ENCODE results near the gene KIAA1328.
A peak's percentile ranks its signal among the peaks of the same experiment; 100 is the strongest.

KIAA1328 gene

DNA sequence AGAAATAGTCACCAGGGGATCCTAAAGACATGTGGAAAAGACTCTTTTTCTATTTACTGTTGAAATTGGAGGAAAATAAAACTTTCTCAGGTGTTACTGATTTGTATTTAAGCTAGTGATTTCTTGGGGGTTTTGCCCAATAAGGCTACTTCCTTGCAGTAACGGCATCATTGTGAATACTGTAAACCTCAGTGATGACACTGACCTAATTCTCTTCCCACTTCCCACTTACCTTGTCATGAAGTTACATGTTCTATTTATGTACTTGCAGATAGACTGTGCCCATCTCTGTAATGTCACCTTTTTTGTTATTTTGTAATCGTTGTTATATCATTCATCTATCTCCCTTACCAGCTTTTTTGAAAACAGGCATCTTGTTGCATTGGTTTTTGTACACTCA lies 134.5 kb downstream of the KIAA1328 start:
- DNase-seq: no peak

- DNase-seq: no peak
Measured at GRCh38 chr18:36974686-36975085, 145.8 kb downstream of the KIAA1328 start.

DNA sequence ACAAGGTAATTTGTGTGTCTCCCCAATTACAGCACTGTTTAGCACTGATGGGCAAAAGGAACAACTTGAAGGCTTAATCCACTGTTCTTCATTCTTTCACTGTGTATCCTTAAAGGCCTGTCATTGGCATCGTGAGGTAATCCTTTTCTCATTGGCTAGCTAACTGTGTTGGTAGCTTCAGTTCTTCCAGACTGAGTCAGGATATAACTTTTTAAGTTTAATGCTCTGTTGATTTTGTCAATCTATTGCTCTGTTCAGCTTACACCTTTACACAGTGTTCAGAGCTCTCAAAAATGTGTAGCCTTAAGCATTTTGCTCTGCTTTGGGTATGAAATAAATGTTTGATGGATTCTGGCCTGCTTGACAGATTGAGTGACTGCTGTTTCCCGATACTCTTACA lies 148.2 kb downstream of the KIAA1328 start:
- no peak for DNase-seq

GRCh38 chr18:36993068-36993467 lies 164.1 kb downstream of the KIAA1328 start:
- no peak for DNase-seq

DNA sequence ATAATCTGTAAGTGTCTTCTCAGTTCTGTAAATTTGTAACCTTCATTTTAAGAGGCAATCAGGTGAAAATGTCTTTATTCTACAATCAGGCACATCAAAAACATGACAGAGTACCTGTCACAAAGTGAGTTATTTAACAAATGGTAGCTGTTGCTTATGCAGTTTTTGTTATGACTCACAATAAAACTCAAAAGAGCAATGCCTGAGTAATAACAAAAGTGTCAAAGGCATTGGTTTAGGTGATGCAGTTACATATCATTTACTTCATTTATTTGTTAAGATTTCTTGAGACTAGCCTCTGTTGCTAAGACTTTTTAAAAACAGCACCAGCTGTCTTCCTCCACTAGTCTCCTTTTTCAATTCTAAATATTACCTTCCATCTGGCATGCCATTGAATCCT lies 177.8 kb downstream of the KIAA1328 start:
- DNase-seq: peak; percentile 4

GRCh38 chr18:37012452-37012851 lies 183.5 kb downstream of the KIAA1328 start:
- DNase-seq: no peak

DNA sequence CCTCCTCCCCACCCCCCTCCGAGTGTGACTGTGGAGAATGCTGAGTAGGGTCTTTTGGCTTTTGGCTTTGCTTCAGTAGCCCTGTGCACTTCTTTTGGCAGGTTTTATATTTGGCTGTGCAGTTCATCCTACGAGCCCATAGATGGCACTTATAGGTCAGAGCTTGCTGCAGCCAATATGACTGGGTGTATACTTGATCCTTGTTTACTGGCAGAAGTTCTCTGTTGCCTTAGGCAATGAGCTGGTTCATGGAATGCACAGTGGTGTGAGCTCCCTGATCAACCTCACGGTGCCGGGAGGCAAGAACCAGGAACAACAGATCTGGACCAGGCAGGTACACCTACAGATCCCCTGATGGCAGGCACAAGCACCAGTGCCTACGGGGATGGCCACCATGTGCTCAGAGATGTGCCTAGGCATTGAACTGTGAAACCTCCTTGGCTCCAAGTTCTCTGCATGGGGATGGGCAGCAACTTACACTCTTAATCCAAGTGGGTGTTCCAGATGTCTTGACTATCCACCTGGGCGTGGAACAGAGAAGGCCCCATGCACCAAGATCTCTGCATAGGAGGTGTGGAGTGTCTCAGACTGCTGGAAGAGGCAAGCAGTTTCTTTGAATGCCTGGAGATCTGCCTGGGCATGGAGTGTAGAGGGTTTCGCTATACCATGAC lies 190.4 kb downstream of the KIAA1328 start:
- peak; percentile 47 for DNase-seq

DNA sequence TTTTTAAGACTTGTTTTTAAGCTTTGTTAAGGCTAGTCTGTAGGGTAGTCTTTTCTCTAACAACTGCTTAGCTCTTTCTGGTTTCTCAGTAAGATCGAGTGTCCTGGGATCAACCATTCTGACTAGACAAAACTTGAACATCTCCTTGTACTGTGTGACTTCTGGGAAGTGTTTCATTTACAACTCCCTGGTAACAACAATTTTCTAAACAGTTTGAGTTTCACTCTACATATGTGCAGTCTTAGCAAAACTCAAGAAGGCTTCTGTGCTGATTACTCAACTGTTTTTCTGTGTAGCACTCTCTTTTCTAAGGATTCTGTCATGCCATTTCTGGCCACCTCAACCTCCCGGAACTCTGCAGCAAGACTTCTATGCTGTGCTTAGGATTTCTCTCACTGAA lies 204.5 kb downstream of the KIAA1328 start:
- DNase-seq: no peak

- no peak for DNase-seq
Measured at GRCh38 chr18:37042381-37042780, 213.5 kb downstream of the KIAA1328 start.

DNA sequence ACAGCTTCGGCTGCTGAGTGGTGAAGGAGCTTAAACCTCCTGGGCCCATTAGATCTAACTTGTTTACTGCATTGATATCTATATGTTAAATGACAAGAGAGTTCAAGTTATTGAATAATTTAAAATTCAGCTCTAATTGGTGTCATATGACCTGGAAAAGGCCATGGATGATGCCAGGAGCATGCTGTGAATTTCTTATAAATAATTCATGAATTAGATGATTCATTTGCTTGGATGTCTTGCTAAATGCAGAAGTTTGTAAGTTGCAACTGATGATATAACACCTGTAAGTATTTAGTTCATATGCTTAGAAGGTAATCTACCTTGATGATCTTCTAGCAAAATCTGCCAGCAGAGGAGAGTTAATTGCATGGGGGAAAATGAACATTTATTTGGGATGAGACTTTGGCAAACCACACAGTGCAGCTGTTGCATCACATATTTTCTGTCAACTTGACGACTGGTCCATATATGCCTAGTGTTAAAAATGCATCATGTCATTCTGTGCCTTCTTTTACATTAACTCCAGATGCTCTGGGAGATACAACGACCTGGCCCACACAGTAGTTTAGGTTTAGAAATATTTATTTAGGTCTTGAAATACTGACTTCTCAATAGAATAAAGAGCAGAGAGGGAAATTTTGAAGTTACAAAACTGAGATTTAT lies 226.3 kb downstream of the KIAA1328 start:
- DNase-seq: peak; percentile 72

GRCh38 chr18:37064187-37064586 lies 235.3 kb downstream of the KIAA1328 start:
- DNase-seq: no peak

GRCh38 chr18:37065254-37065653 lies 236.3 kb downstream of the KIAA1328 start:
- DNase-seq: no peak

DNA sequence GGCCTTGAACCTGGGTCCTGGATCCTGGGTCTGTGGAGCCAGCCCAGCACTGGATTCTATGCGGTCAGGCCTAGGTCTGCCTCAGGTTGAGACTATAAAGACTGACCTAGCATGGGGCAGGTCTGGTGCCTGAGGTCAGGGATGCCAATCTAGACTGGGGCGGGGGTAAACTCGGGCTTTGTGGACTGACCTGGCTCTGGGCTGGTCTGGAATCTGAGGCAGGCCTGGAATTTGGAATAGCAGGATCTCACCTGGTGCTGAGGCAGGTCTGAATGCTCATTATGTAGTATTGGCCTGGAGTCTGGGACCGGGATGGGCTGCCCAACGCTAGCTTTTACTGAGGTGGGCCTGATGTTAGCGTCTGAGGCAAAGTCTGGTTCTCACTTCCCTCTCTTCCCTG lies 256.0 kb downstream of the KIAA1328 start:
- no peak for DNase-seq

- DNase-seq: no peak
Measured at GRCh38 chr18:37085362-37085761, 256.4 kb downstream of the KIAA1328 start.

GRCh38 chr18:37107748-37108522 lies 279.0 kb downstream of the KIAA1328 start:
- DNase-seq: no peak

GRCh38 chr18:37122877-37123276 lies 293.9 kb downstream of the KIAA1328 start:
- no peak for DNase-seq

GRCh38 chr18:37124516-37124915 lies 295.6 kb downstream of the KIAA1328 start:
- no peak for DNase-seq

GRCh38 chr18:37135177-37135576 lies 306.2 kb downstream of the KIAA1328 start:
- DNase-seq: no peak

DNA sequence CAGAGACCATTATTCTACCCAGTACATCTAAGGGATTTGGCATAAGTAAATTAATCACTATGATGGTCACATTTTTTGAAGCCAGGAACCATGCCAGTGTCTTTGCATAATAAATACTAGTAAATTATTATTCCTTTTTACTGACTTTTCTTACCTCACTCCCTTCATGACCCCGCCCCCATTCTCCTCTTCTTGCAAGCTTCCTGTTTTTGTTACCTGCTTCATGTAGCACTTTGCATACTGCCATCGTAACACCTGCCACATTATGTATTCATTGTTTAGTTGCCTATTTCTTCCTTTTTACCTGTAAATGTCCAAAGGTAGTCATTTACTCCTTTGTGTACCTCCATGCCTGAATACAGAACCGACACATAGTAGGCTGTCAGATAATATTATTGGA lies 309.5 kb downstream of the KIAA1328 start:
- no peak for DNase-seq

- no peak for DNase-seq
Measured at GRCh38 chr18:37139876-37140275, 310.9 kb downstream of the KIAA1328 start.

- DNase-seq: no peak
Measured at GRCh38 chr18:37144921-37145320, 316.0 kb downstream of the KIAA1328 start.

GRCh38 chr18:37156330-37156942 lies 327.5 kb downstream of the KIAA1328 start:
- no peak for DNase-seq

- no peak for DNase-seq
Measured at GRCh38 chr18:37160038-37160820, 331.3 kb downstream of the KIAA1328 start.
